Endometrium (tissue), 2 donors: ENCODE results near the gene KCNJ9.

Experiments
- FAIRE-seq: peaks from 2 replicates; lab custom pipeline; 2012; peaks lifted over from hg19 to GRCh38; lab: Jason Lieb, UNC
- donor health status: control.
- donor health status: control.

KCNJ9 gene

DNA sequence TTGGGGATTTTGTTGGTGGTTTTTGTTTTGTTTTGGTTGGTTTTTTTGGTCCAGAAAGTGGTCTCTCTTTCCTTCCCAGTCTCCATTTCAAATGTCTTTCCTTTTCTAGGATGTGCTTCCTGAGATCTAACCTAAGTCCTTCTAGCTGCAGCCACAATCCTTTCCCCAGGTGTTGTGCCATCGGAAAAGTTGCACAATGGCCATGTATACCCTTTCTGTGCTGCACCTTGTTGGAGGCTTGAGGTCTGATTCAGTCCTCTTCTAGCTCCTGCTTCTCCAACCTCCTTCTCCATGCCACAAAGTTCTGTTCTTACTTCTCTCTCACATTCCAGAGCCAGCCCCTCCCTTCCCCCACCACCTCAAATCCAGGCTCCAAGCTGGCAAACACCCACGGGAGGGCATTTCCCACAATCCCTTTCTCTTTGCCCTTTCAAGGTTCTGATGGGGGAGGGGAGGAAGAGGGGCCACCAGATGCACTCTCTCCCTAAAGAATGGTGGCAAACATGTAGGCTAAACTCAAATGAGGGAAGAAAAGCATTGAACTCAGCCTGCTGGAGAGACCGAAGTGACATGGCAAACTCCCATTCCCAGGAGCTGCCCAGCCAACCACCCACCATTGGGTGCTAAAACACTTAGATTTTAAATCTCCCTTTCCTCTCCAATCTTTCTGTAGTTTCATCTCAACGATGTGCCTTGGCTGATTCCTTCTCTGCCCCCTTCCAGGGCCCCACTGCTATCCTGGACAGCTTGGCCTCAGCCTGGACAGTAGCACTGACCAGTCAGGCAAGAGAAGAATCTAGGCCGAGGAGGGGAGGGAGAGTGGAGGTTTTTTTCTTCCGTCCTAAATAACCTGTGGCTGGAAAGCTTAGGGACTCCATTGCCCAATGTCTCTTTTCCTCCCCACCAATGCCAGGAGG is 14.3 kb upstream of the KCNJ9 start:
- FAIRE-seq: no peak

DNA sequence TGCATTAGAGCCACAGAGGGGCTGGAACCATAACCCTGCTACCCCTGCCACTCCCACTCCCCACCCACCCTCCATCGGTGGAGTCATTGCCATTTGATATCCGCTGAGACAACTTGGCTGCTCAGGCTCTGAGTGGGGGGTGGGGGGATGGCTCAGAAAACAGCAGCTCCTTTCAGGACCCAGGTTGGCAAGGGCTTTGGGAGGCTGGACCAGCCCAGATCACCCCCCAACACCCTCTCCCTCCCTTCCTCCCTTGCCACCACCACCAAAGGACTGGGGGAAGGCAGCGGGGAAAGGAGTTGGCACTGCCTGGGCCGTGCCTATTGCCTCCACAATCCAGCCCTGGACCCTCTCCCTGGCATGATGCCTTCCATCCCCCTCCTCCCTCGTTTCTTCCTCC is 13.1 kb upstream of the KCNJ9 start:
- FAIRE-seq: no peak

DNA sequence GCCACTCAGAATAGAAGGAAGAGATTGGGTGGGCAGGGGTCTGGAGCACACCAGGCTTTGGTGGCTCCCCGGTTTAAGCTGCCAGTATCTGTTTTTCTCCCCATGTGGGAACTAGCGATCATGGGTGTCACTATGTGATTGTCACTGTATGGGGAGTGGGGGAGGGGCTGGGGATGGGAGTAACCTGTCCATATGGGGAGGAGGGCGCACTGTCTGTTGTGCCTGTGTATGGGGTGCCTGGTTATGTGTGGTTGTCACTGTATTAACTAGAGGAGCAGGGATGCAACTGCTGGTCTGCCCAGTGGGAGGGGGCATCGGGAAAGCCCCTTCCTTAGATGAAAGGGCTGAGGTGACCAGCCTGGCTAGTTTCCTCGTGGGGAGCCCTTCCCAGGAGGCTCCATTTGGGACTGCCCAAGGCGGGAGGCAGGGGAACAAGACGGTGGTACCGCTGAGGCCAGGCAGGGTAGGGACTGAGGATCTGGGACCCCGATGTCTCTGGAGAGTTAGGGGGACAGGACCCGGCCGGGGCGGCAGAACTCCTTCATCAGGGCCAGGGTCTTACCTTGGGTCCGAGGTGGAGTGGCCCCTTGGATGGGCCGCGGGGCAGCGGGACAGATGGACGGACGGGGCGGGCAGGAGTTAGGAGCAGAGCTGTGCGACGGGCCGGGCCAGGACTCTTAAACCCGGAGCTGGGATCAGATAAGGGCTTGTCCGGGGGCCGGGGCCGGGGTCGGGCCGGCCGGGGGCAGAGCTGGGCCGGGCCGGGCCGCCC is 11.7 kb upstream of the KCNJ9 start, which contains the start of gene KCNJ10:
Gene KCNJ10 (minus strand): TSS at position 701 of the 772 bp plus-strand sequence. CDS start 27,628 bp downstream, outside the sequence.
- no peak for FAIRE-seq

DNA sequence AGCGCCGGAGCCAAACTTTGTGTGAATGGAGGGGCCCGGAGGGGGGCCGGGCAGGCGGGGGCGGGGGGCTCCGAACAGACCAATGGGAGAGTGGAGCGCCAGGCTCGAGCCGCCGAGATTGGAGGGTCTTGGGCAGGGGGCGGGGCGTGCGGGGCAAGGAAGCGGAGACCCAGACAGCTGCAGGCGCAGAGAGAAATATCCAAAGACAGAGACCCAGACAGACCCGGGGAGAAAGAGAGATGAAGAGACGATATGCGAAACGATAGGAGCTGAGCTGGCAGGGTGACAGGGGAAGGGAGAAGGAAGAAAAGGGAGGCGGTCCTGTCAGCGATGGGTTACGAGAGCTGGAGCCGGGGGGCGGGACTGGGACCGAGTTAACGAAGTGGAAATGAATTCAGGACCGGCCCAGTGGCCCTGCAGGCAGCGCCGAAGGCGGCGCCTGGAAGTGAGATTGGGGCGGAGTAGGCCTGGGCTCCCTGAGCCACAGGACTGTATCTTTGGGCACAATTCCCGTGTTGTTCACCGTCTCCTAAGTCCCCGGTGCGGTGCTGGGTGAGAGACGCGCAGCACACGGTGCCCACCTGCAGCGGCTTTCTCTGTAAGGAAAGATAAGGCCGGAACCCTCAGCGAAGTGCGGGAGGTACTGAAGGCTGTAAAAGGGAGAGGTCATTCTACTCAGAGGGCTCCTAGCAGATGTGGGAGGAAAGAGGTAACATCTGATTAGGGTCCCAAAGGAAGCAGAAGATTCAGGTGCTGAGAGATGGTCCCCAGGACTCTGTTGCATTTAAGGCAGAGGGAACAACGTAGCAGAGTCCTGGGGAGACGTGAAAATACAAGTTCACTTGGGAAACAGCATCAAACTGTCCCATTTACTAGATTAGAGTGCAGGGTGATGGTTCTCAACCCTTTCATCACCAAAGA is 10.8 kb upstream of the KCNJ9 start:
- FAIRE-seq: no peak

DNA sequence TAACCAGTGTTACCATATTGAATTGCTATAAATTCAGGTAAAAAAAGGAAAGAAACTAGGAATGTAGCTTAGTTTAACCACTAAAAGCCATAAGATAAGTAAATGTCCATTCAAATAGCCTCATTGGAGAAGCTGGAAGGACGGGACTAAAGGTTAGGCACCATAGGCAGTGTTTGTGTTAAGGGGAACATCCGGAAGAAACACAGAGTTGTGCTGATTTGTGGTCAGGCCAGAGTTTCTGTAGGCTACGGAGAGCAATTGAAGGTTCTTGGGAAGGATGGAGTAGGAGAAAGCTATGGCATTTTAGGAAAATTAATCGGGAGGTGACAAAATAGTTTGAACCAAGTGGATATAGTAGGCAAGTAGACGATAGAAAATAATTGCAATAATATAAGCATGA is 10.0 kb upstream of the KCNJ9 start:
- FAIRE-seq: no peak

DNA sequence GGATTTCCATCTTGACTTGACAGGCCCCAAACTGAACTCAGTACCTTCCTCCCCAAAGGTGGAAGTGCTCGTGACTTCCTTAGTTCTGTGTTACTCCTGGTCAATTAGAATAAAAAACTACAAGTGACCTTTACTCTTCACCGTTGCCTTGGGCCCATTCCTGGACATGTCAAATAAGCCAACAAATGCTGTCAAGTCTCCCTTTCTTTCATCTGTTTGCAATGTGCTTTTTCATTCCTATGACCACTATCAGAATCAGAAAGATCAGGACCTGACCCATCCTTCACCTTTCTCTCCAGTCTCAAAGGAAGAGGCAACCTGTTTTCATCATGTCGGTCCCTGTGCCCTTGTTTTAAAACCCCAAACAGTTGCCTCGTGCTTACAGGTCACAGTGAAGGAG is 6.5 kb upstream of the KCNJ9 start:
- no peak for FAIRE-seq

DNA sequence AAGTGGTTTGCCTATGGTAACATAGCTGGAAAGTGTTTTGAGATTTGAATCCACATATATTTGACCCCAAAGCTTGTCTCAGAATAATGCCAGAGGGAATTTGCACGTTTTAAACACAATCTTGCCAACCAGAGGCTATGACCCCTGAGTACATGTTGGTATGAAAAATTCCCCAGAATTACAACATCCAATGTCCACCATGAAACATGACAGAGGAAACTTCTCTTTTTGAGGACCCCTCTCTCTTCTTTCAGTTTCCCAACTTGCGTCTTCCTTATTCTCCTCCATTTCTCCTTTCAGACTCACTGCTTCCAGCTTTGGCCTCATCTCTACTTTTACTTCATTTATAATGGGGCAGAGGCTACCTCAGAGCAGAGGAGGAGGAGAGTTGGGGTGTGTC is 5.5 kb upstream of the KCNJ9 start:
- no peak for FAIRE-seq

DNA sequence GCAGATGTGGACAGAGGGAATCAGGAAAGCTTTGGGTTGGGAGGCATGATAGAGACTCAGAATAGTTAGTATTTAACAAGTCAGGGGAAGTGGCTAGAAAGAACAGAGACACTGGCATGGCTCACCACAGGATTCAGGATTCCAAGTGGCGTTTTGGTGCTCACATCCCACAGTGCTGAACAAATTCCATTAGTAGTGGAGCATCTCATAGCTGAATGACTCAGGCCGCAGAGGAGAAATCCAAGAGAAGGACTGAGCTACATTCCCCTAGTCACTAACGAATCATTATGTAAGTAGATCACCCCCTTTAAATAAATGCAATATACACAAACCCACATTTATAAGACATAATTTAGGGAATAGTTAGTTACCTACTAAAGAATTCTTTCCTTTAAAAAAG is 5.0 kb upstream of the KCNJ9 start:
- FAIRE-seq: no peak

DNA sequence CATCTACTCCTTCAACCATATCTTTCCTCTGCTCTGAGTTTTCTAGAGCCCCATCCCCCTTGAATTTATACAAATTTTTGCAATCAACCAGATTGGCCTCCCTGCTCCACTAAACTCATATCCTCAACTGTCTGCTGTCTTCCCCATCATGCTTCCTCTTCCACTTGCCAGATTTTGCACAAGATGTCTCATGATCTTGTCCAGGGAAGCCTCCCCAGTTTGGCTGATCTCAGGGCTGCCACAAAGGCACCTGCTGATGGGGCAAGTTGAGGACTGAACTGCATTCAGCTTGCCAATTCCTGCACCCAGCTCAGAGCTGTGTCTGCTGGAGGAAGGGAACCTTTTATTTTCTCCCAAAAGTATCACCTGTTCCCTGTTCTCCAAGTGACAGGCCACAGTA is 3.9 kb upstream of the KCNJ9 start:
- no peak for FAIRE-seq

DNA sequence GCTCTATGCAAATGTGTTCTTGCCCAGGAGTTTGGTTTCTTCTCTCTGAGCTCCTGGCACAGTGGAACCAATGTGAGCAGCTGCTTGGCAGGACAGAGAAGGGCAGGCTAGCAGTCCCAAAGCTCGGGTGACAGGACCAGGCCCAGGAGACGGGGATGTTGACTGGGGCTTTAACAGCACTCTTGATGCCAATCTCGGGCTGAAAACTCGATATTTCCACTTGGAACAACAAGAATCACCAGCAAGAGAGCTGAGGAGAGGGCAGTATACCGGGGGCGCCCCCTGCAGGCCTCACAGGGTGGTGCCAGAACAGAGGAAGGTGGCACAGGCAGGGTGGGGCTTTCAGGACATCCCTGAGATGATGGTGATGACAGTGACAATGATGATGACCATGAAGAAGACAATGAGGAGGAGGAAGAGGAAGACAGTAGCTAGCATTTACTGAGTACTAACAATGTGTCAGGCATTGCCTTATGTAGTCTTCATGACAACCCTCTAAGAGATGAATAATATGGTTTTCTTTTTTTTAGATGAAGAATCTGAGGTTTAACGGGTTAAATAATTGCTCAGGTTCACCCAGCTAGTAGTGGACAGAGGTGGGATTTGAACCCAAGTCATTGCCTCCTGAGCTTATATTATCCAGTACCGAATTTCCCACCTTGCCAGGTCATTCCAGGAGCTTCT is 2.7 kb upstream of the KCNJ9 start:
- FAIRE-seq: no peak

DNA sequence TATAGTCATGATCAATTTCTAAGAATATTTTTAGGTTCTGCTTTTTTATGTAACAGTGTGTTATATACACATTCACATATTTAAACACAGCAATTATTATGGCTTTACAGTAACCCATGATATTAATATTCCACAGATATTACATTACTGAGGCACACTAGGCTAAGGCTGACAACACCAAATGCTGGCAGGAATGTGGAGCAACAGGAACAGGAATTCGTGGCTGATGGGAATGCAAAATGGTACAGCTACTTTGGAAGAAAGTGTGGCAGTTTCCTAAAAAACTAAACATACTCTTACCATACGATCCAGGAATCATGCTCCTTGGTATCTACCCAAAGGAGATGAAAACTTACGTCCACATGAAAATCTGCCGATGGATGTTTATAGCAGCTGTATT is 1.9 kb upstream of the KCNJ9 start:
- no peak for FAIRE-seq

DNA sequence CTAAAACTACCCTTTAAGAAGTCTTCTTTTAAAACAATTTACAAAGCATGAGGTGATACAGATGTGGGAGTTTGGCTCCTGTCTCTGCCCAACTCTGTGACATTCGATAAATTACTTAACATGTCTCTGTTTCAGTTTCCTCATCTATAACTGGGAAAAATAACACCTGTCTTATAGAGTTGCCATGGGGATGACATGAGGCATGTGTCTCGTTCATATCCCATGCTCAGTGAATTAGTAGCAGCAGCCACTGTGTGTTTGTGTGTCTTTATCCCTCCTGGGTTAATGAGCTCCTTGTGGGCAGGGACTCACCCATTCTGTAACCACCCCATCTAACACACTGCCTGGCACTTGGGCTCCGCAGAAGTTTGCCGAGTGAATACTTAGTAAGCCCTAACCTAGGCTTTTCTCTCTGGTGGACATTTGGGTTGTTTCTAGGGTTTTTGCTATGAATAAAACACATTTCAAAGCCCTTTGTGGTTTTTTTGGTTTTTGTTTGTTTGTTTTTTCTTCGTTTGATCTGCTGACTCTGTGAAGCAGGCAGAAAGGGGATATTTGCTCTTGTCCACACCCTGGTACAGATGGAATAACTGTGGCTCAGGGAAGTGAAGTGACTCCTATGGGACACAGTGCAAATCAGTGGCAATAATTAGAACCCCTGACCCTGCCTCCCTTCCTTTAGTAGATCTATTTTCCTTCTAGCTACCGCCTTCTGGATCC is 797 bp upstream of the KCNJ9 start:
- FAIRE-seq: no peak

DNA sequence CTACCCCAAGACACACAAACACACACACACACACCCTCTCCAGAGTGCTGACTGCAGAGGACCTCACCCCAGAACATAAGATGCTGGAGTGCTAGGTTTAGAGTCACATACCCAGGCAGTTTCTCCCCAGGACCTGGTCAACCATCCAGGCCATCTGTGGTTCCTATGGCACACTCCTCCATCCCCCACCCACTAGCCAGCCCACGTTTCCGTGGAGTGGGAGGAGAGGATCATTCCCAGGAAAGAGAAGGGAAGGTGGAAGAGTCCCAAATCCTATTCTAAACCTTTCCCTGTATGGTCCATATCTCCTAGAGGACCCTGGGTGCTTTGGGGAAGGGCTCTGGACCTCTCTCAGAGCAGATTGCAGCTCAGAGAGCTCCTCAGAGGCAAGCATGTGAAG is 1.1 kb downstream of the KCNJ9 start:
- FAIRE-seq: no peak

DNA sequence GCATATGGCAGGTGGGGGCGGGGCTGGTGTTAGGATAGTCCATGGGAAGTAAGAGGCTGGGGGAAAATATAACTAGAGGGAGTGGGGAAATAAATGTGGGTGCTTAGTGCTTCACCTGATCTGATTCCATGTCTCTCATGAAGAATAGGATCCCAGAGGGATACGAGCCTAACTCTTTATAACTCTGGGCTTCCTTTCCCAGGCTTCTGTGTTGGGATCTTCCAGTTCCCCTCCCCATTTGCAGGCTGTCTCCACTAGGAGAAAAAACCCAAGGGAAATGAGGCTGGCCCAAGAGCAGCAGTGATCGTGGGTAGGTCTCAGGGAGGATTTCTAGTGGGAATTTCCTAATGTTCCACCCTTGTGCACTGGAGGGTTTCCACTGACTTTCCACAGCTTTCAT is 1.6 kb downstream of the KCNJ9 start:
- FAIRE-seq: no peak

DNA sequence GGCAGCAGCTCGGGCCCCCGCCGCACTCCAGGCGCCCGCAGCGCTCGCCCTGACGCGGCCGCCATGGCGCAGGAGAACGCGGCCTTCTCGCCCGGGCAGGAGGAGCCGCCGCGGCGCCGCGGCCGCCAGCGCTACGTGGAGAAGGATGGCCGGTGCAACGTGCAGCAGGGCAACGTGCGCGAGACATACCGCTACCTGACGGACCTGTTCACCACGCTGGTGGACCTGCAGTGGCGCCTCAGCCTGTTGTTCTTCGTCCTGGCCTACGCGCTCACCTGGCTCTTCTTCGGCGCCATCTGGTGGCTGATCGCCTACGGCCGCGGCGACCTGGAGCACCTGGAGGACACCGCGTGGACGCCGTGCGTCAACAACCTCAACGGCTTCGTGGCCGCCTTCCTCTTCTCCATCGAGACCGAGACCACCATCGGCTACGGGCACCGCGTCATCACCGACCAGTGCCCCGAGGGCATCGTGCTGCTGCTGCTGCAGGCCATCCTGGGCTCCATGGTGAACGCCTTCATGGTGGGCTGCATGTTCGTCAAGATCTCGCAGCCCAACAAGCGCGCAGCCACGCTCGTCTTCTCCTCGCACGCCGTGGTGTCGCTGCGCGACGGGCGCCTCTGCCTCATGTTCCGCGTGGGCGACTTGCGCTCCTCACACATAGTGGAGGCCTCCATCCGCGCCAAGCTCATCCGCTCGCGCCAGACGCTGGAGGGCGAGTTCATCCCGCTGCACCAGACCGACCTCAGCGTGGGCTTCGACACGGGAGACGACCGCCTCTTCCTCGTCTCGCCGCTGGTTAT is 2.8 kb downstream of the KCNJ9 start:
- no peak for FAIRE-seq

DNA sequence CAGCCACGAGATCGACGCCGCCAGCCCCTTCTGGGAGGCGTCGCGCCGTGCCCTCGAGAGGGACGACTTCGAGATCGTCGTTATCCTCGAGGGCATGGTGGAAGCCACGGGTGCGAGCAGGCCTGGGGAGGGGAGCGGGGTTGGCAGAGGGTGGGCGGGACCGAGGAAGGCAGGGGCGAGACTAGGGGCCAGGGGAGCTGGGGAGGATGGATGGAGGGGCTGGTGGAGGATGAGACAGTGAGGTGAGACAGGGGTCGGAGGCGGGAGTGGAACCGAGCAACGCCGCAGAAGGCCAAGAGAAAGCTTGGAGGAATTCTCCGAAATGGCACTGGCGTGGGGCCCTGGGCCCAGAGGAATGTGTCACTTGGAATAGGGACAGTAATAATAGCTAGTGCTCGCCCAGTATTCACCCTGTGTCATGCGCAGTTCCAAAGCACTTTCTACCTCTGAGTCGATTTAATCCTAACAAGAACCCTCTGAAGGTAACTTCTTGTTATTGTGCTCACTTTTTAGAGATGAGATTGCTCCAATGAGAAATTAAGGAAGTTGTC is 3.5 kb downstream of the KCNJ9 start:
- no peak for FAIRE-seq

DNA sequence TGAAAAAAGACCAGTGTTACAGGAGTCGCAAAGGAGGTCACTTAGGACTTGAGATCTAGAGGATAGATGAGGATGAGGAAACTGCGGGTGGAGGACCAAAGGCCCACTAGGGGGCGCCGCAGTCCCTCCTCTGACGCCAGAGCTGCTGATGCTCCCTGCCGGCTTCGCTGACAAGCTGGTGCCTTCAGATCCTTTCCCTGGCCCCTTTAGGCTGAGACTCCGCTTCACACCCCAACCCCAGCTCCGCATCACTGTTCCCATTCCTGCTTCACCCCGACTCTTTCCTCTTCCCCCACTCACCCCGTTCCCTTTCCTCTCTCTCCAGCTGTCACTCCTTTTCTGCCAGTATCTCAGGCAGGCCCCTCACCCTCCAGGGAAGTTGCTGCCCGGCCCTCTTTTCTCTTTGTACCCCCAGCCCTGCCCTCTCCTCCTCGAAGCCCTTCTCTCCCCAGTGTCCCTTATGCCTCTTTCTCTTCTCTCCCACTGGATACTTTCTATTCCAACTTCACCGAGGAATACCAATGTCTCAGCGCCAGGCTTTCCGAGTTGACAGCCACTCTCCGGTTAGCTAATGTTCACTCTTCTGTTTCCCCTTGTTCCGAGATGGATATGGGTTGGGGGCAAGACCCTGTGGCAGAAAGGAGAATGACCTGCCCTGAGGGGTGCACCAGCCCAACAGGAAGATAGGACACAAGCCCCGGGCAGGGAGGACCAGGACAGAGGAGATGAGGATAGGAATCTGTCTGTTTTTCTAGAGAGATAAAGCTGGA is 4.5 kb downstream of the KCNJ9 start:
- no peak for FAIRE-seq

DNA sequence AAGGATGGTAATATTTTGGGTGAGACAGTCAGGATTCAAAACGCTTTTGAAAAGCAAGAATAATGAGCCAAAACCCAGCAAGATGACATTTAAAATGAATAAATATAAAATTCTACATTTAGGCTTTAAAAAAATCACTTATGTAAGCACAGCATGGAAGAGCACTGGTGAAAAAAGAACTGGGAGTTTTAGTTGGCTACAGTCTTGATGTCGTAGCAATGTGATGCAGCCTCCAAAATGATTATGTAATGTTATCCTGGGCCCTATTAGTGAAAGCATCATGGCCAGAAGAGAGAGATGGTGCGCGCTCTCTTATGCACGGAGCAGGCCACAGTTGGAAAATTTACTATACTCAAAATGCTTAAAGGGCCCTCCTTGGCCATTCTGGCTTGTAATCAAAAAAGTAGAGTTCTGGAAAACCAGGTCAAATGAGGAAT is 5.1 kb downstream of the KCNJ9 start:
- no peak for FAIRE-seq

DNA sequence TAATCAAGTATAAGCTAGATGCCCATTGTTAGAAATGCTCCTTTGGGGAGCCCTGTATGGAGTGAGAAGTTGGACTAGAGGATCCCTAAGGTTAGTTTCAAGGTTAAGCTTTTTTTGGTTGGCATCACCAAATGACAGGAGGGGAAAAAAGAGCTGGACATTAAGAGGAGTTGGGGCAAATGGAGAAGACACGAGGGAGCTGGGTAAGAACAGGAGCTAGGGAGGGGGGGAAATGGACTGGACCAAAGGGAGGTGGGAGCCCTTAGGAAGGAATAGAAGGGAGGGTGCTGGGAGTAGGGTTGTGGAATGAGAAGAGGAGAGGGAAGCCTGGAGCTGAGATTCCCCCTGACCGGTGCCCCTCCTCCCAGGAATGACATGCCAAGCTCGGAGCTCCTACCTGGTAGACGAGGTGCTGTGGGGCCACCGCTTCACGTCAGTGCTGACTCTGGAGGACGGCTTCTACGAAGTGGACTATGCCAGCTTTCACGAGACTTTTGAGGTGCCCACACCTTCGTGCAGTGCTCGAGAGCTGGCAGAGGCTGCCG is 5.9 kb downstream of the KCNJ9 start:
- FAIRE-seq: no peak
